Neutrophil (primary cell): ENCODE results near the gene JADE3.

Source experiments
- H3K27ac ChIP-seq: fragments of 200-600 bp; sonication (generic); 2 replicates; pipeline ENCODE4 v1.5.1; 2016; ENCODE audit warnings: mild to moderate bottlenecking, moderate library complexity
- H3K27me3 ChIP-seq: fragments of 200-600 bp; sonication (generic); 2 replicates; pipeline ENCODE4 v1.6.0; 2016; ENCODE audit warnings: mild to moderate bottlenecking
- H3K36me3 ChIP-seq: fragments of 200-600 bp; sonication (generic); 2 replicates; pipeline ENCODE4 v1.5.1; 2017
- H3K4me1 ChIP-seq, 2 experiments: fragments of 200-600 bp in 1 of 2; sonication (generic) in 1 of 2; 1 replicate in 1 of 2; 2 replicates in 1 of 2; pipeline versions ENCODE4 v1.5.1 to v1.6.1; 2013 to 2016; ENCODE audit warnings: low read depth in 1 of 2, low read length in 1 of 2, mild to moderate bottlenecking in 1 of 2, moderate library complexity in 1 of 2; ENCODE audit not compliant: control insufficient read depth in 1 of 2, insufficient read depth in 1 of 2
- H3K4me3 ChIP-seq, 2 experiments: fragments of 200-600 bp in 1 of 2; sonication (generic) in 1 of 2; 1 replicate in 1 of 2; 2 replicates in 1 of 2; pipeline ENCODE4 v1.5.1; 2013 to 2016; ENCODE audit warnings: low read depth in 1 of 2, low read length in 1 of 2, mild to moderate bottlenecking in 1 of 2, moderate library complexity in 1 of 2
- H3K9me3 ChIP-seq: fragments of 200-600 bp; sonication (generic); 2 replicates; pipeline ENCODE4 v1.5.1; 2016
- TF ChIP-seq, protein P1 (sequence below): fragments of 200-600 bp; sonication (generic); IDR thresholded peaks from 2 replicates; pipeline ENCODE4 v1.5.1; 2016; ENCODE audit warnings: antibody characterized with exemption

Gene JADE3

DNA sequence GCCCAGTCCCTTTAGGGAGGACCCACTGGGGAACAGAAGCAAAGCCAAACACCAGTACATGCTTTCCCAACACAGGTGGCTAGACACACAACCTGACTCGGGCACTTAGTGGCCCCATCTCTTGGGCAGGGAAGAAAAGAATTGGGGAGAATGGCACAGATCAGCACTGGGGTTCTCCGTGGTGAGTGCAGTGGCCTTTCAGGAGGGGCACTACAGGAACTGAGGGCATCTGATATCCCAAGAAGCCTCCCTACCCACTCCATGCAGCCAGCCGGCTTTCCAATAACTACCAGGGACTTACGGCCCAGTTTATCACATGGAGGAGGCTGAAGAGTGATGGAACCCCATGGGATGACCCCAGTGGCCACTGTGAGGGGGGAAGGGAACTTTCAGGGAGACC is 189.0 kb downstream of the JADE3 start:
- H3K27ac ChIP-seq: no peak overlapping the region
- no peaks in the 10 kb centered on the region for H3K36me3 ChIP-seq
- H3K4me1 ChIP-seq: no peaks in the 10 kb centered on the region
- TF ChIP-seq, protein P1, sequence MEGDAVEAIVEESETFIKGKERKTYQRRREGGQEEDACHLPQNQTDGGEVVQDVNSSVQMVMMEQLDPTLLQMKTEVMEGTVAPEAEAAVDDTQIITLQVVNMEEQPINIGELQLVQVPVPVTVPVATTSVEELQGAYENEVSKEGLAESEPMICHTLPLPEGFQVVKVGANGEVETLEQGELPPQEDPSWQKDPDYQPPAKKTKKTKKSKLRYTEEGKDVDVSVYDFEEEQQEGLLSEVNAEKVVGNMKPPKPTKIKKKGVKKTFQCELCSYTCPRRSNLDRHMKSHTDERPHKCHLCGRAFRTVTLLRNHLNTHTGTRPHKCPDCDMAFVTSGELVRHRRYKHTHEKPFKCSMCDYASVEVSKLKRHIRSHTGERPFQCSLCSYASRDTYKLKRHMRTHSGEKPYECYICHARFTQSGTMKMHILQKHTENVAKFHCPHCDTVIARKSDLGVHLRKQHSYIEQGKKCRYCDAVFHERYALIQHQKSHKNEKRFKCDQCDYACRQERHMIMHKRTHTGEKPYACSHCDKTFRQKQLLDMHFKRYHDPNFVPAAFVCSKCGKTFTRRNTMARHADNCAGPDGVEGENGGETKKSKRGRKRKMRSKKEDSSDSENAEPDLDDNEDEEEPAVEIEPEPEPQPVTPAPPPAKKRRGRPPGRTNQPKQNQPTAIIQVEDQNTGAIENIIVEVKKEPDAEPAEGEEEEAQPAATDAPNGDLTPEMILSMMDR: no peak
- H3K27me3 ChIP-seq: no peaks in the 10 kb centered on the region
- H3K9me3 ChIP-seq: no peaks in the 10 kb centered on the region
- no peak overlapping the region for H3K4me3 ChIP-seq
